Esophagus squamous epithelium (tissue), 5 donors: ENCODE results near the gene PI4KA. TPM values are rescaled to one million over a fixed set of nuclear protein-coding genes. Genes with fewer than 3 reads are reported as not detected.
A peak's percentile ranks its signal among the peaks of the same experiment; 100 is the strongest.

Source experiments
- DNase-seq: peaks from one replicate; lab custom pipeline; 2025; lab: John Stamatoyannopoulos, UW
- H3K27ac ChIP-seq, 4 donors: fragments of 200-600 bp; sonication (generic); one replicate each; pipeline ENCODE4 v1.5.1; 2016 to 2019; ENCODE audit warnings: mild to moderate bottlenecking in 1 of 4
- H3K27me3 ChIP-seq, 4 donors: fragments of 200-600 bp; sonication (generic); 1 replicate in 3 of 4; 2 replicates in 1 of 4; pipeline versions ENCODE4 v1.5.1 to v1.6.0; 2017 to 2021; ENCODE audit warnings: antibody characterized with exemption in 1 of 4
- H3K36me3 ChIP-seq, 3 donors: fragments of 200-600 bp; sonication (generic); one replicate each; pipeline ENCODE4 v1.5.1; 2016 to 2019
- H3K4me1 ChIP-seq, 3 donors: fragments of 200-600 bp; sonication (generic); one replicate each; pipeline ENCODE4 v1.5.1; 2017 to 2019
- H3K4me3 ChIP-seq, 4 donors: fragments of 200-600 bp; sonication (generic); 1 replicate in 3 of 4; 2 replicates in 1 of 4; pipeline ENCODE4 v1.5.1; 2016 to 2019; ENCODE audit warnings: mild to moderate bottlenecking in 2 of 4, moderate library complexity in 1 of 4
- H3K9me3 ChIP-seq, 3 donors: fragments of 200-600 bp; sonication (generic); one replicate each; pipeline ENCODE4 v1.5.1; 2016 to 2019
- POLR2A ChIP-seq, 4 donors: fragments of 450-650 bp; IDR thresholded peaks; one replicate each; pipeline ENCODE4 v1.6.1; 2017; ENCODE audit warnings: antibody characterized with exemption in 4 of 4, mild to moderate bottlenecking in 4 of 4, moderate library complexity in 3 of 4
- WGBS, 2 donors: methylation state at CpG; one replicate each; pipeline ENCODE4 v1.1.5; 2018; 5-methylcytosine and 5-hydroxymethylcytosine counted together
- intact Hi-C: fragments of 100-400 bp; cut with DNase I; formaldehyde crosslinking; loops from one replicate; pipeline ENCODE4 v1.15.0; 2022
- total RNA-seq, 4 donors: library from RNA; depleted of rRNA; stranded (reverse); fragments of >200 nt; gene quantifications; one replicate each; pipeline ENCODE4 v1.1.0, GENCODE V29; 2016
- TF ChIP-seq, protein P1 (sequence below), 6 experiments: fragments of 450-650 bp in 4 of 6; fragments of 200-600 bp in 2 of 6; sonication (generic) in 2 of 6; IDR thresholded peaks; one replicate each; pipeline ENCODE4 v1.5.1; 2016 to 2019; ENCODE audit warnings: antibody characterized with exemption in 6 of 6, mild to moderate bottlenecking in 4 of 6, moderate library complexity in 4 of 6
- donor health status: DM: yes; HTN: yes; CAD: no.

The PI4KA gene
- total RNA-seq, 4 donors from 2014 or later = 25.4 to 48.6 (median 33.8) TPM

DNA sequence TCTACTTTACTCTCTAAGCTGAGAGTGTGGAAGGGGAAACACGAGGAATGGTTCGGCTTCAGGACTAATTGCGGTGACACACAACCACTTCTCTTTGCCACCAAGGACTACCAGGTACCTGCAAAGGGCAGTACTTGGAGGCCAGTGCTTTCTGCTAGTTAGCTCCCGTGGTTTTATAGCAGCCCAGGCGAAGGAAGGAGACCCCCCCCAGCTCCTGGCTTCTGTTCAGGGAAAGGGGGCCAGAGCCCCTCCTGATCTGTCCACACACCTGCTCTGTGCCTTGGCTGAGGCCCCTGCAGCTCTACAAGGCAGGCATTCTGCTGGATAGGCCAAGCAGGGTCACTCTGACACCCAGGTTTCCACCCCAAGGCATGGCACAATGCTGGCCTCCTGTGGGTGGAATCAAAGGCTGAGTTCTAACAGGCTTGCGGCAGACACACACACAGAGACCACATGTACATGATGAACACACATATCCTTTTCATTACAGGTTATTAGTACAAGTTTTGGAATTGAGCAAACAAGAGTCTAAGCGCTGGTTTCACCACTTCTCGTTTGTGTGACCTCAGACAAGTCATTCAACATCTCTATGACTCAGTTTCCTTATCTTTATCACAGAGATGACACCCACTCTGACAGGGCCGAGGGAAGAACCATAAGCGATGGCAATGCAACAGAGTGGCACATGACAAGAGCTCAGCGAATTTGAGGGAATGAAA lies 77.2 kb downstream of the PI4KA start:
- 65 to 78% methylated on average over 9 to 10 of the region's 11 CpGs for WGBS, 2 donors
- no peaks in the 10 kb centered on the region for H3K9me3 ChIP-seq
- no peaks in the 10 kb centered on the region for H3K27me3 ChIP-seq
- no peak overlapping the region for H3K27ac ChIP-seq
- DNase-seq = no peak
- no peak for TF ChIP-seq POLR2A (IDR thresholded peaks at IDR 0.05)
- TF ChIP-seq, protein P1, sequence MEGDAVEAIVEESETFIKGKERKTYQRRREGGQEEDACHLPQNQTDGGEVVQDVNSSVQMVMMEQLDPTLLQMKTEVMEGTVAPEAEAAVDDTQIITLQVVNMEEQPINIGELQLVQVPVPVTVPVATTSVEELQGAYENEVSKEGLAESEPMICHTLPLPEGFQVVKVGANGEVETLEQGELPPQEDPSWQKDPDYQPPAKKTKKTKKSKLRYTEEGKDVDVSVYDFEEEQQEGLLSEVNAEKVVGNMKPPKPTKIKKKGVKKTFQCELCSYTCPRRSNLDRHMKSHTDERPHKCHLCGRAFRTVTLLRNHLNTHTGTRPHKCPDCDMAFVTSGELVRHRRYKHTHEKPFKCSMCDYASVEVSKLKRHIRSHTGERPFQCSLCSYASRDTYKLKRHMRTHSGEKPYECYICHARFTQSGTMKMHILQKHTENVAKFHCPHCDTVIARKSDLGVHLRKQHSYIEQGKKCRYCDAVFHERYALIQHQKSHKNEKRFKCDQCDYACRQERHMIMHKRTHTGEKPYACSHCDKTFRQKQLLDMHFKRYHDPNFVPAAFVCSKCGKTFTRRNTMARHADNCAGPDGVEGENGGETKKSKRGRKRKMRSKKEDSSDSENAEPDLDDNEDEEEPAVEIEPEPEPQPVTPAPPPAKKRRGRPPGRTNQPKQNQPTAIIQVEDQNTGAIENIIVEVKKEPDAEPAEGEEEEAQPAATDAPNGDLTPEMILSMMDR (IDR thresholded peaks at IDR 0.05) = no peak
- no peak overlapping the region for H3K4me3 ChIP-seq
- H3K4me1 ChIP-seq = peaks cover 5 to 28% (median 8%) of the 10 kb centered on the region in 3 donors
- intact Hi-C loops = no loop called here
- peaks cover 0 to 31% (median 2%) of the 10 kb centered on the region in 3 donors for H3K36me3 ChIP-seq

DNA sequence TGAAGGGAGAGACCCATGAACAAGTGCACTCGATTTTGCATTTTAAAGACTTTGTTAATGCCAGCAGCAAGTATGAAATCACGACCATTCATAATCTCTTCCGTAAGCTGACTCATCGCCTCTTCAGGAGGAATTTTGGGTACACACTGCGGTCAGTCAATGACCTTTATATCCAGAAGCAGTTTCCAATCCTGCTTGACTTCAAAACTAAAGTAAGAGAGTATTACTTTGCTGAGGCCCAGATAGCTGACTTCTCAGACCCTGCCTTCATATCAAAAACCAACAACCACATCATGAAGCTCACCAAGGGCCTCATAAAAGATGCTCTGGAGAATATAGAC lies 78.8 kb downstream of the PI4KA start:
- TF ChIP-seq, protein P1 (IDR thresholded peaks at IDR 0.05) = no peak
- no peak for TF ChIP-seq POLR2A (IDR thresholded peaks at IDR 0.05)
- Histone ChIP-seq H3K27me3 (no peaks in the 10 kb centered on the region), H3K9me3 (no peaks in the 10 kb centered on the region), H3K4me3 (no peak overlapping the region), H3K4me1 (peaks cover 5 to 28% (median 8%) of the 10 kb centered on the region in 3 donors), H3K36me3 (peaks cover 0 to 24% (median 2%) of the 10 kb centered on the region in 3 donors), H3K27ac (no peak overlapping the region)
- intact Hi-C loops = no loop called here
- DNase-seq = no peak
- 50 to 87% methylated on average over 5 of the region's 5 CpGs for WGBS, 2 donors

DNA sequence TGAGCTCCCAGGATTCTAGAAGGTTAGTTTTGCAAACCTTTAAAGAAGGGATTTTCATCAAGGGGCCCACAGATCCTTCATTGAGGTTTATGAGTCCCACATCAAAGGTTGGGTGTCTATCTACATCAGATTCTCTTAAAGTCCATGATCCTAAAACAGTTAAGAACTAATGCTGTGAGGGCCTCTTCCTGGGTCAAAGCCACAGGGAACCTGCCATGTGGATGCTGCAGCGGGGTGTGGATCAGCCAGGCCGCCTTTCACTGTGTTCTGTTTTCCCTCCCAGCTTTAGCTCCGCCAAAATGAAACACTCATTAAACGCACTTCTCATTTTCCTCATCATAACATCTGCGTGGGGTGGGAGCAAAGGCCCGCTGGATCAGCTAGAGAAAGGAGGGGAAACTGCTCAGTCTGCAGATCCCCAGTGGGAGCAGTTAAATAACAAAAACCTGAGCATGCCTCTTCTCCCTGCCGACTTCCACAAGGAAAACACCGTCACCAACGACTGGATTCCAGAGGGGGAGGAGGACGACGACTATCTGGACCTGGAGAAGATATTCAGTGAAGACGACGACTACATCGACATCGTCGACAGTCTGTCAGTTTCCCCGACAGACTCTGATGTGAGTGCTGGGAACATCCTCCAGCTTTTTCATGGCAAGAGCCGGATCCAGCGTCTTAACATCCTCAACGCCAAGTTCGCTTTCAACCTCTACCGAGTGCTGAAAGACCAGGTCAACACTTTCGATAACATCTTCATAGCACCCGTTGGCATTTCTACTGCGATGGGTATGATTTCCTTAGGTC lies 79.4 kb downstream of the PI4KA start:
- Histone ChIP-seq H3K9me3 (no peaks in the 10 kb centered on the region), H3K4me1 (peaks cover 5 to 28% (median 8%) of the 10 kb centered on the region in 3 donors), H3K4me3 (no peak overlapping the region), H3K27ac (peak overlapping the region in 2 of 4 donors; percentile 79), H3K27me3 (no peaks in the 10 kb centered on the region), H3K36me3 (peaks cover 0 to 24% (median 2%) of the 10 kb centered on the region in 3 donors)
- DNase-seq = no peak
- intact Hi-C loops = no loop called here
- 87 to 91% methylated on average over 23 to 24 of the region's 25 CpGs for WGBS, 2 donors
- TF ChIP-seq POLR2A (IDR thresholded peaks at IDR 0.05) = no peak
- TF ChIP-seq, protein P1 (IDR thresholded peaks at IDR 0.05) = no peak

DNA sequence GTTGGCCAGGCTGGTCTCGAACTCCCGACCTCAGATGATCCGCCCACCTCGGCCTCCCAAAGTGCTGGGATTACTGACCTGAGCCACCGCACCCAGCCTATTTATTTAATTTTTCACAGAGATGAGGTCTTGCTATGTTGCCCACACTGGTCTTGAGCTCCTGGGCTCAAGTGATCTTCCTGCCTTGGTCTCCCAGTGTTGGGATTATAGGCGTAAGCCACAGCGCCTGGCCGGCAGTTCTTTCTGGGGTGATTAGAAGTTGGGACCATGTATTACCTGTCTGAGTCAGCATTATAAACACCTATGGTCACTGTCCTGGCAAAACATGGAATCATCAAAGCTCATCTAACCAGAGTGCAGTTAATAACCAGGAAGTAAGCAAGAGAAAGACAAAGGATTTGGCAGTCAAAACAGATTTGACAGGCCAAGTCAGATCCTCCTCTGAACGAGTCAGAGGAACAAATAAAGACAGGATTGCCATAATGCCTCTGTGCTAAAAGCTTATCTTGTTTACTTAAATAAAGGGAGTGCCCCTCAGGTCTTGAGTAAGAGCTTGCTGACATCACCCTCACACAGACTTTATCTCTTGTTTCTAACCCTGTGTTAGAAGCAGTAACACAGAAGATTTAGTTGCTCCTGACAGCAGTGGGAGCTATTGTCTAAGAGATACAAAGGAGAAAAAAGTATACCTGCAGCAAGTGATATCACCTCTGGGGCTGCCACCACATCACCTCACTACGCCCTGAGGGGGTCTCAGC lies 81.0 kb downstream of the PI4KA start:
- Histone ChIP-seq H3K27ac (peak overlapping the region; percentile 69 to 82 (median 76)), H3K4me3 (no peak overlapping the region), H3K9me3 (no peaks in the 10 kb centered on the region), H3K27me3 (no peaks in the 10 kb centered on the region), H3K4me1 (peaks cover 5 to 28% (median 8%) of the 10 kb centered on the region in 3 donors), H3K36me3 (peaks cover 0 to 22% (median 2%) of the 10 kb centered on the region in 3 donors)
- TF ChIP-seq POLR2A (IDR thresholded peaks at IDR 0.05) = peak in 1 of 4 donors; percentile 20
- TF ChIP-seq, protein P1 (IDR thresholded peaks at IDR 0.05) = peak in 1 of 6 experiments; percentile 13
- intact Hi-C loops = no loop called here
- WGBS, 2 donors = 56 to 57% methylated on average over 7 to 10 of the region's 10 CpGs
- no peak for DNase-seq
